Rectal smooth muscle tissue (tissue), 1 donor: ENCODE results near the gene STX18.
"Not testable (repeated sequence)": the region's sequence is repeated elsewhere in the genome, so short reads cannot be mapped to it uniquely, and the experiment has no call there.

Experiments
- H3K27ac ChIP-seq: one replicate; pipeline ENCODE4 v1.7.0; 2013; ENCODE audit warnings: low read depth, low read length, inconsistent platforms
- H3K27me3 ChIP-seq: one replicate; pipeline ENCODE4 v1.7.0; 2013; ENCODE audit warnings: low read length; ENCODE audit not compliant: control insufficient read depth, insufficient read depth
- H3K36me3 ChIP-seq: one replicate; pipeline ENCODE4 v1.7.0; 2013; ENCODE audit warnings: low read length; ENCODE audit not compliant: control insufficient read depth, insufficient read depth
- H3K4me1 ChIP-seq: one replicate; pipeline ENCODE4 v1.7.0; 2013; ENCODE audit warnings: low read length; ENCODE audit not compliant: control insufficient read depth, insufficient read depth
- H3K4me3 ChIP-seq: one replicate; pipeline ENCODE4 v1.7.0; 2013; ENCODE audit warnings: low read length
- H3K9ac ChIP-seq: one replicate; pipeline ENCODE4 v1.7.0; 2013; ENCODE audit warnings: low read length

STX18 gene

DNA sequence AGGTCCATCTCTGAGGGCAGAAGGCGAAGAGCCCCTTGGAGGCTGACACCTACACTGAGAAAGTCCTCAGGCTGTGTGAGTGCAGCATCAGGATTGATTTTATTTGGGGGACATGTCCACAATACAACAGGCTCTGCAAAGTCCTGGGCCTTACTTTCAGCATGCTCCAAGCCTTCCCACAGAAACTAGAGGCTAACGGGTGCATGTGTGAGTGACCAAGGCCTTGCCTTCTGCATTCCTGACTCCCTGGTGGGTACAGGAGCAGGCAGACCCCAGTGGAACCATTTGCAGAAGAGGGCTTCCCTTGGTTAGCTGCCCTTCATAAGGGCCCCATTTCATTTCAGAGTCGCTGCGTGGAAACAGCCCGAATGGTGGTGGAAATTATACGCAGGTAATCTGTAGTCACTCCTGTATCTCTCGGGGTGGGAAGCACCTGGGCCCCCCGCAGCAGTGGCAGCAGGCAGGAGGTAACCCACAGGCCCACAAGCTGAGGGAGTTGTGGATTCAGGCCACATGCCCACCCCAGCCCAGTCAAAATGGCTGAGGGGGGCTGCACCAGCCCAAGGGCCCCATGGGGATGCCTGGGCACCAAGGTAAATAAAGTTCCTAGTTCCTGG, 117.2 kb downstream of the STX18 start:
- Histone ChIP-seq H3K4me1 (no peaks in the 10 kb centered on the region), H3K9ac (no peak overlapping the region), H3K4me3 (no peak overlapping the region), H3K27me3 (no peaks in the 10 kb centered on the region), H3K27ac (no peak overlapping the region), H3K36me3 (peaks cover 26% of the 10 kb centered on the region)

DNA sequence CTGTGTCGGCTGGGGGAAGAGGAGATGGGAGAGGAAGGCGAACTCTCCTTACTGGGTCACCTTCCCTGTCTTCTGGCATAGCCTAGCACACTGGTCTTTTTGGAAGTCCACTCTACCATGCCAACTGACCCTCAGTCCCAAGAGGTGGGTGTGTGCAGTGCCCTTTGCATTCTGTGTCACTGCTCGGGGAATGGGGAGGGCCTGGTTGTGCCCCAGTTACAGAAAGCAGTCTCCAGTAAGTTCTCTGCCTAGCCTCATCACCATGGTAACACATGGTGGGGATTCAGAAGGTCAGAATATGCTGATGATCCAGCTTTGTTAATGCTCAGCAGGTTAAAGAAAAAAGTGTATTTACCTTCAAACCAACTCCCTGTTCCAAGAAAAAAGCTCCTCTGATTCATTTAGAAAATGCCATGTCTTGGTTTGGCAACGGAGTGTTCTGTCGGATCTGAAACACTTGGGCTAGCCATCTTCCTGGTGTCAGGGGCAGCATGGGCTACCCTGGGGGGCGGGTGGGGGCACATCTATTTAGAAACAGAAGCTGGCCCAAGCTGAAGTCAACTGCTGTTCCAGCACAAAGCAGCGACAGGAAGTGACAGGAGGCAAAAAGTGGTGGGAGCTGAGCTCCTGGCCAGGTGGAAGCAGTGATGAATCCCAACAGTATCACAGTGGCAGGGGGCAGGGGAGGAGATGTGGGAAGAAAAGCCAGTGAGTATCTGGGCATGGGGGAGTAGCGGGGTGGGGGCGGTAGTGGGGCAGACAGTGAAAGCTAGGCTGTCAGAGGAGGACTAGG, 117.9 kb downstream of the STX18 start:
- no peak overlapping the region for H3K9ac ChIP-seq
- H3K27me3 ChIP-seq, result no peaks in the 10 kb centered on the region
- no peaks in the 10 kb centered on the region for H3K4me1 ChIP-seq
- peaks cover 28% of the 10 kb centered on the region for H3K36me3 ChIP-seq
- no peak overlapping the region for H3K27ac ChIP-seq
- no peak overlapping the region for H3K4me3 ChIP-seq

DNA sequence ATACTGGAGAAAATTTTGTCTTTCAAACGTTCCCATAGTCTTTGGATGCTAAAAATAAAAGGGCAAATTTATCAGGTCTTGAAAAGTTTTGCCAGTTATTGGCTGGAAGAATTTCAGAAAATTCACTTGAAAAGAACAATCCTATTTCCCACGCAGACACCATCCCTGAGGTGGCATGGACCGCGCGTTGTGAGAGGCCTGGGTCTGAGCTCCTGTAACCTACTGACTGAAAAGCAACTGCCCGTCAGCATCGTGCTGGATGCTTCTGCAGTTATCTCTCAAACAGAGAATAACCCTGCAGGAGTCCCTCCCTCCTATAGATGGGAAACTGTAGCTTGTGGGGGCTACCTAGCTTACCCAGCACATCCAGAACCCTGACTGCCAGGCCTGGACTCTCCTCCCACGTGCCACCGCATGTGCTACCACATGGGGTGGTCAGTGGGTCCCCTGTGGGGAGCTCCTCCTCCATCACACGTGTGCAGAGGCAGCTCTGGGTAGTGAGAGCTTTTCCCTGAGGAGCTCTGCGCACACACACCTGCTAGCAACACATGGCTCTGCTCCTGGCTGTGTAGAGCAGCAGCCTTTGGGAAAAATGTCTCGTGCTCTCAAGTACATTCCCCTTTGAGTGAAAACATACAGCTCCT, 118.9 kb downstream of the STX18 start:
- Histone ChIP-seq H3K27ac (no peak overlapping the region), H3K9ac (no peak overlapping the region), H3K4me3 (no peak overlapping the region), H3K27me3 (no peaks in the 10 kb centered on the region), H3K4me1 (no peaks in the 10 kb centered on the region), H3K36me3 (peaks cover 21% of the 10 kb centered on the region)

DNA sequence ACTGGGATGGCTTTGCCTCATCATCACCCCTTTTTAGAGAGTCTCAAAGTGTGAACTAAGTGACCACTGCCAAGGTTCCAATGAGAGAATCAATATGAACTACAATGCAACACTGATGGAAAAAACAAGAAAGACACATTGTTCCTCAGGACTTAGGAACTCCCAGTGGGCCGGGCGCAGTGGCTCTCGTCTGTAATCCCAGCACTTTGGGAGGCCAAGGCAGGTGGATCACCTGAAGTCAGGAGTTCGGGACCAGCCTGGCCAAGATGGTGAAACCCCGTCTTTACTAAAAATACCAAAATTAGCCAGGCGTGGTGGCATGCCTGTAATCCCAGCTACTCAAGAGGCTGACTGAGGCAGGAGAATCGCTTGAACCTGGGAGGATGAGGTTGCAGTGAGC, 119.7 kb downstream of the STX18 start:
- H3K9ac ChIP-seq, H3K4me3 ChIP-seq, H3K4me1 ChIP-seq, H3K27ac ChIP-seq, H3K27me3 ChIP-seq: not testable (repeated sequence)
- peaks cover 21% of the 10 kb centered on the region for H3K36me3 ChIP-seq

DNA sequence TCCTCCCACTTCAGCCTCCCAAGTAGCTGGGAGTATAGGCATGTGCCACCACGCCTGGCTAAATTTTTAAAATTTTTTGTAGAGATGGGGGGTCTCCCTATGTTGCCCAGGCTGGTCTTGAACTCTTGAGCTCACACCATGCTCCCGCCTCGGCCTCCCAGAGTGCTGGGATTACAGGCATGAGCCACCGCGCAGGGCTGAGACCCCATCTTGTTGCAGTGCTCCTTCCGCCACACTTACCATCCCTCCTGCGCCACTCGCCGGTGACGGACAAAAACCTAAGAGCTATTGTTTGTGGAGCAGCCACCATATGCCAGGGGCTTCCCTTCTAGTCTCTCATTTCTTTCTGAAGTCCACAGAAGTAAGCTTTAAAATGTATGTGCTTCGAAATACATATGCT, 120.5 kb downstream of the STX18 start:
- Histone ChIP-seq H3K4me3 (no peak overlapping the region), H3K9ac (no peak overlapping the region), H3K27me3 (no peaks in the 10 kb centered on the region), H3K4me1 (no peaks in the 10 kb centered on the region), H3K27ac (no peak overlapping the region), H3K36me3 (peaks cover 19% of the 10 kb centered on the region)

DNA sequence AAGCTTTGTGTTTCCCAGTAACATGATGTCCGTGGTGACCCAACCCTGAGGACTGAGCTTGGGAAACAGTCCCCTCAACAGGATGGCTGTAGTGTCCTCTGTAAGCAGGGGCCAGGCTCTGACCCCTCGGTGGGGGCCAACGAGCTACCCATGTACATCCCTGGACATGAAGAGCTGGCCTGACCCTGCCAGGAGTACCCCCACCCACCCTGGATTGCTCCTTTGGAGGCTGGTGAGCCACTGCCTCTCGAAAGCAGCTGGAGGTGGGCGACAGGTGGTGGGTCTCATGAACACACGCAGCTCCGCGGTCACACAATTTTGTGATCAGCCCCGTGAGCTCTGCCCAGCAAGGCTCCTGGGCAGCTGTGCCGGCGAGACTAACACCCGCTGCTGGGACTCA, 121.4 kb downstream of the STX18 start:
- H3K36me3 ChIP-seq, result peaks cover 19% of the 10 kb centered on the region
- H3K9ac ChIP-seq, result no peak overlapping the region
- no peaks in the 10 kb centered on the region for H3K27me3 ChIP-seq
- no peak overlapping the region for H3K27ac ChIP-seq
- H3K4me3 ChIP-seq, result no peak overlapping the region
- no peaks in the 10 kb centered on the region for H3K4me1 ChIP-seq

DNA sequence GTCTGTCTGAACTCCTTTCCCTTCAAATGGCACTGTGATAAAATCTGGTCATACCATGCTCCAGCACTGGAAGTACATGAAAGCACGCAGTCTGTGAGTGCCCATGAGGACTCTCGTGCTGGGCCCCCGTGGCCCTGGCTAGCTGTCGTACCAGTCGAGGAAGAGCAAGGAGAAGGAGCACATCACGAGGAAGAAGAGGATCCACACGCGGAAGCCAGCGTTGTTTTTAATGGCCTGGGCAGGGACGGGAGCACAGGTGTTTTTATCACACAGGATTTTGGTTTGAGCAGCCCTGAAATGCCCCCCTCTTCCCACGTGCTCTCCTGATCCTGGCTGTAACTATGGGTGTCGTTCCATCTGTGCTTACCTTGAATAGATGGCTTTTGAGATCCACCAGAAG, 122.0 kb downstream of the STX18 start:
- Histone ChIP-seq H3K27me3 (no peaks in the 10 kb centered on the region), H3K4me3 (no peak overlapping the region), H3K36me3 (peaks cover 19% of the 10 kb centered on the region), H3K4me1 (no peaks in the 10 kb centered on the region), H3K27ac (no peak overlapping the region), H3K9ac (no peak overlapping the region)

DNA sequence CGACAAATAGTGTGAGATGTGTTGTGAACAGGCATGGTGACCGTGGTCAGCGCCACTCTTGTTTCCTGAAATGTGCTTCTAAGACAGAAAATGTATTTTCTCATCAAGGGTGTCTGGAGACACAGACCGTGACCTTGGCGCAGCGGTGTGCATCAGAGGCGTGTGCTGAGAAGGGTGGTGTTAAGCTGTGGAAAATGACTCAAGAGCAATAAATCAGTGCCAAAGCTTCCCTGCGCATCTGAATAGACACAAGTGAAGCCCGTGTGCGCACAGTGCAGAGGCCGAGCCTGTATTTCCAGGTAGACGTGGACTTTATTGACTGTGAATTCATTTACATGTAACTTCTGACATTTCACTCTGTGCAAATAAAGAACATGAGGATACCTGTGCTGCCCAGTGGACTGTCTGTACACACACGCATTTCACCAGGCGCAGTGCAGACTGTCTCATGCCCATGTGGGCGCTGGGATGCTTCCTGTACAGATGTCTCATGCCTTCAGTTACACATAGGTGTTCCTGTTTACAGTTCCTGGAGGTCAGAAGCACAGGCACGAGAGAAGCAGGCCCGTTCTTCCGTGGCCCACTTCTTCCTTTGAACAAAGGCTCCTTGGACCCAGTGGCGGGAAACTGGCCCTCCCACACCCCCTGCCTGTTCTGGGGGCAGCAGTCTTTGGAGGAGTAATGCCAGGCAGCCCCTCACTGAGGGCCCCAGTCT, 123.0 kb downstream of the STX18 start:
- Histone ChIP-seq H3K4me3 (no peak overlapping the region), H3K9ac (no peak overlapping the region), H3K36me3 (peaks cover 18% of the 10 kb centered on the region), H3K4me1 (no peaks in the 10 kb centered on the region), H3K27ac (no peak overlapping the region), H3K27me3 (no peaks in the 10 kb centered on the region)

DNA sequence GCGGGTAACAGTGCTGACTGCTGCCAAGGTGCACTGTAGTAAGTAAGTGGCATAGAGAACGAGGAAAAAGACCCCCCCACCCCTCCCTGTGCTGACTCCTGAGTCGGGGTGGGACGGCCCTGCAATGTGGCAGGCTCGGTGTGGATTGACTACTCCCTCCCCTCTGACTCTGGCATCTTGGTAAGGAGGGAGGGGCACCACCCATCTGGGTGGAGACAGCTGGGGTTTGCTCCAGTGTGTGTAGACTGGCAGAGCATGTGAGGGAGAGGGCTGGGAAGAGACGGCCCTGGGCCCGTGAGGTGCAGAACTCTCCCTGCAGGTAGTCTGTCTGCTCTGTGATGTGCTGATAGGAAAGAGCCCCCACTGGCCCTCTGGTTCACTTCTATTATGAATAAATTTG, 124.0 kb downstream of the STX18 start:
- no peak overlapping the region for H3K9ac ChIP-seq

DNA sequence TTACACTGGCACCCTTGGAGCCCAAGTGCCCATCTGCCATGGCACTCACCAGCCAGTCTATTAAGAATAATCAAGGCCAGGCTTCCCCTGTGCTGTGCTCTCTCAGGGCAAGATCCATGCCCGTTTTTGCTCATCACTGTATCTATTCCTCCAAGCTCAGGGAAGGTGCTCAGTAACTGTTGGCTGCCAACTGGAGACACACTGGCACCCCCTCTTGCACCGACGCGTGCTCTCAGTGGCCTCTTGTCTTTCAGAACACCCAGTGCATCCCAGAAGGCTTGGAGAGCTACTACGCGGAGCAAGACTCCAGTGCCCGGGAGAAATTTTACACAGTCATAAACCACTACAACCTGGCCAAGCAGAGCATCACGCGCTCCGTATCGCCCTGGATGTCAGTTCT, 124.9 kb downstream of the STX18 start:
- Histone ChIP-seq H3K27ac (no peak overlapping the region), H3K27me3 (no peaks in the 10 kb centered on the region), H3K36me3 (peaks cover 15% of the 10 kb centered on the region), H3K4me1 (no peaks in the 10 kb centered on the region), H3K9ac (no peak overlapping the region), H3K4me3 (no peak overlapping the region)

More for the DNA sequence above, 124.0 kb downstream of the STX18 start:
- H3K27me3 ChIP-seq, result no peaks in the 10 kb centered on the region
- H3K4me3 ChIP-seq, result no peak overlapping the region
- no peak overlapping the region for H3K27ac ChIP-seq
- H3K4me1 ChIP-seq, result no peaks in the 10 kb centered on the region
- H3K36me3 ChIP-seq, result peaks cover 15% of the 10 kb centered on the region

DNA sequence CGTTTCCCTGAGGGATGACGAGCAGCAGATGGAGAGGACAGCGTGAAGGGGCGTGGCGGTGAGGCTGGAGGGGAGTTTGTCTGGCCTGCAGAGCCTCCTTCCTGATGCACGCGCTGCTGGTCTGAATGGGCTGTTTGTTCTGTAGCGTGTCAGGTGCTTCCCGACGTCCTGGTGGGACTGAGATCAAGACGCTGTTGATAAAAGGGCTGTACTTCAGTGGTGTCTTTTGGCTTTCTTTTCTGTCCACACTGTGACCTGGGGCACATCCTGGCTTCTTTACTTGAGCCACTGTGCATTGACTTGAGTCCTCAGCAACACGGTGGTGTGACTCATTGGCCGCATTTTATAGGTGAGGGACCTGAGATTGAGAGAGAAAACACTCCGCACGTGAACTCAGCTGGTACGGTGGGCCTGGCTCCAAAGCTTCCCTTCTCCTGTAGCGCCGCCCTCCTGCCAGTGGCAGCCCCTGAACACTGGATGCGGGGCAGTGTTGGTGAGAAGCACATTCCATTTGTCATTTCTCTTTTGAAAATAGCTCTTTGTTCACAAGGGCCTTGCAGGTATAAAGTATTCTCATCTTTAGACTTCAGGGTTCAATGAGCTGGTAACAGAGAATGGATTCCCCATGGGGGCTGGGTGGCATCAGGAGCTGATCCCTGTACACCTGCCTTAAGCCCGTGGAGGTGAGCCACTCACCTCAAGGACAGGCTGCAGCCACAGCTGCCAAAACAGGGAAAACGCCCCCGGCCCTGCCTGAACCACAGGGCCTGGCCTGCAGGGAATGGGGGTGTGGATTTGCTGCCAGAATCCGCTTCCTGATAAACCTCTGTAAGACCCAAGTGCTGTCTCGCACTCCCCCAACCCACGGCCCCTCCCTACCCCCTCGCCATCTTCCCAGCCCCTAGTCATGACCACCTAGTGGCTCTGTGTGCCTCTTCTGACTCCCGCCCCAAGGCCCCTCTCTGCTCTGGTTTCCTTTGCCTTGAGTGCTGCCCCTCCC, 125.7 kb downstream of the STX18 start:
- H3K36me3 ChIP-seq, result peaks cover 13% of the 10 kb centered on the region
- no peak overlapping the region for H3K27ac ChIP-seq
- no peaks in the 10 kb centered on the region for H3K27me3 ChIP-seq
- H3K4me3 ChIP-seq, result no peak overlapping the region
- no peaks in the 10 kb centered on the region for H3K4me1 ChIP-seq
- no peak overlapping the region for H3K9ac ChIP-seq
